KOPT-K1 (cell line): ENCODE results near the gene DCBLD1.

Experiments used
- H3K27ac ChIP-seq: fragments of 200-600 bp; sonication (generic); 2 replicates; pipeline ENCODE4 v1.5.1; 2016; ENCODE audit warnings: antibody characterized with exemption, mild to moderate bottlenecking, low read depth, low read length; ENCODE audit not compliant: poor library complexity, severe bottlenecking
- H3K36me3 ChIP-seq: fragments of 200-600 bp; sonication (generic); 2 replicates; pipeline ENCODE4 v1.5.1; 2017; ENCODE audit warnings: antibody characterized with exemption, mild to moderate bottlenecking, low read length, moderate library complexity; ENCODE audit not compliant: insufficient read depth
- H3K9me3 ChIP-seq: fragments of 200-600 bp; sonication (generic); 2 replicates; pipeline ENCODE4 v1.5.1; 2017; ENCODE audit warnings: antibody characterized with exemption, low read length, mild to moderate bottlenecking; ENCODE audit not compliant: insufficient read depth, poor library complexity, severe bottlenecking

The DCBLD1 gene

GRCh38 chr6:117546674-117547073, 64.2 kb downstream of the DCBLD1 start:
- Histone ChIP-seq H3K27ac (no peak overlapping the region), H3K36me3 (no peaks in the 10 kb centered on the region), H3K9me3 (no peaks in the 10 kb centered on the region)

- H3K9me3 ChIP-seq: no peaks in the 10 kb centered on the region
- no peaks in the 10 kb centered on the region for H3K36me3 ChIP-seq
- H3K27ac ChIP-seq: no peak overlapping the region
Measured at GRCh38 chr6:117547688-117548621, 65.5 kb downstream of the DCBLD1 start.

- H3K27ac ChIP-seq: peak overlapping the region; percentile 7
- no peaks in the 10 kb centered on the region for H3K36me3 ChIP-seq
- H3K9me3 ChIP-seq: no peaks in the 10 kb centered on the region
Measured at GRCh38 chr6:117548797-117549301, 66.4 kb downstream of the DCBLD1 start.

- Histone ChIP-seq H3K36me3 (no peaks in the 10 kb centered on the region), H3K27ac (no peak overlapping the region), H3K9me3 (no peaks in the 10 kb centered on the region)
Measured at GRCh38 chr6:117549611-117550010, 67.1 kb downstream of the DCBLD1 start.

GRCh38 chr6:117550078-117550600, 67.7 kb downstream of the DCBLD1 start:
- Histone ChIP-seq H3K9me3 (no peaks in the 10 kb centered on the region), H3K27ac (no peak overlapping the region), H3K36me3 (no peaks in the 10 kb centered on the region)

- H3K36me3 ChIP-seq: no peaks in the 10 kb centered on the region
- no peak overlapping the region for H3K27ac ChIP-seq
- H3K9me3 ChIP-seq: no peaks in the 10 kb centered on the region
Measured at GRCh38 chr6:117550618-117551242, 68.3 kb downstream of the DCBLD1 start.

- Histone ChIP-seq H3K36me3 (no peaks in the 10 kb centered on the region), H3K27ac (no peak overlapping the region), H3K9me3 (no peaks in the 10 kb centered on the region)
Measured at GRCh38 chr6:117552618-117553017, 70.1 kb downstream of the DCBLD1 start.

- Histone ChIP-seq H3K36me3 (no peaks in the 10 kb centered on the region), H3K9me3 (no peaks in the 10 kb centered on the region), H3K27ac (no peak overlapping the region)
Measured at GRCh38 chr6:117553142-117553541, 70.7 kb downstream of the DCBLD1 start.

- peaks cover 15% of the 10 kb centered on the region for H3K36me3 ChIP-seq
- no peaks in the 10 kb centered on the region for H3K9me3 ChIP-seq
- no peak overlapping the region for H3K27ac ChIP-seq
Measured at GRCh38 chr6:117555262-117555849, 72.9 kb downstream of the DCBLD1 start.

GRCh38 chr6:117555882-117556498, 73.5 kb downstream of the DCBLD1 start:
- peaks cover 21% of the 10 kb centered on the region for H3K36me3 ChIP-seq
- no peak overlapping the region for H3K27ac ChIP-seq
- H3K9me3 ChIP-seq: no peaks in the 10 kb centered on the region

GRCh38 chr6:117557951-117558350, 75.5 kb downstream of the DCBLD1 start:
- Histone ChIP-seq H3K9me3 (no peaks in the 10 kb centered on the region), H3K27ac (no peak overlapping the region), H3K36me3 (peaks cover 41% of the 10 kb centered on the region)

GRCh38 chr6:117558818-117559217, 76.3 kb downstream of the DCBLD1 start:
- H3K27ac ChIP-seq: no peak overlapping the region
- H3K9me3 ChIP-seq: no peaks in the 10 kb centered on the region
- peaks cover 50% of the 10 kb centered on the region for H3K36me3 ChIP-seq

GRCh38 chr6:117559299-117559698, 76.8 kb downstream of the DCBLD1 start:
- Histone ChIP-seq H3K27ac (no peak overlapping the region), H3K9me3 (no peaks in the 10 kb centered on the region), H3K36me3 (peaks cover 54% of the 10 kb centered on the region)

GRCh38 chr6:117561128-117561527, 78.7 kb downstream of the DCBLD1 start:
- Histone ChIP-seq H3K36me3 (peaks cover 73% of the 10 kb centered on the region), H3K27ac (no peak overlapping the region), H3K9me3 (no peaks in the 10 kb centered on the region)

- peaks cover 95% of the 10 kb centered on the region for H3K36me3 ChIP-seq
- no peak overlapping the region for H3K27ac ChIP-seq
- H3K9me3 ChIP-seq: no peaks in the 10 kb centered on the region
Measured at GRCh38 chr6:117564681-117565080, 82.2 kb downstream of the DCBLD1 start.
